GM12874 (cell line): ENCODE results near the gene RSPH6A.

Source experiments
- TF ChIP-seq, protein P1 (sequence below): IDR thresholded peaks from 2 replicates; pipeline ENCODE4 v1.5.1; 2011; ENCODE audit warnings: low read depth, mild to moderate bottlenecking, control low read depth, low read length, moderate library complexity; ENCODE audit not compliant: insufficient read depth

Gene RSPH6A

DNA sequence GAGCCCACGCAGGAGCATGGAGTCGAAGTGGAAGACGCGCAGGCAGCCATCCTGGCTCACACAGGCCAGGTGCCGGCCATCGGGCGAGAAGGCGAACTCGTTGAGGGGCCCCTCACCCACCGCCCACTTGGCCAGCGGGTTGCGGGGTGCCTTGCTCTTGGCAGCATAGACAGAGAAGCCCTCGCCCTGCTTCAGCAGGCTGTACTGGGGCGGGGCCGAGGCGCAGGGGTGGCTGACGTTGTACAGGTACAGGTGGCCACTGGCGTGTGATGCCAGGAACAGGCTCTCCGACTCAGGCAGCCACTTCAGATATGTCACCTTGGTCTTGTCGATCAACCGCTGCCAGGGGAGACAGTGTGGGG is 28.6 kb downstream of the RSPH6A start:
- TF ChIP-seq, protein P1, sequence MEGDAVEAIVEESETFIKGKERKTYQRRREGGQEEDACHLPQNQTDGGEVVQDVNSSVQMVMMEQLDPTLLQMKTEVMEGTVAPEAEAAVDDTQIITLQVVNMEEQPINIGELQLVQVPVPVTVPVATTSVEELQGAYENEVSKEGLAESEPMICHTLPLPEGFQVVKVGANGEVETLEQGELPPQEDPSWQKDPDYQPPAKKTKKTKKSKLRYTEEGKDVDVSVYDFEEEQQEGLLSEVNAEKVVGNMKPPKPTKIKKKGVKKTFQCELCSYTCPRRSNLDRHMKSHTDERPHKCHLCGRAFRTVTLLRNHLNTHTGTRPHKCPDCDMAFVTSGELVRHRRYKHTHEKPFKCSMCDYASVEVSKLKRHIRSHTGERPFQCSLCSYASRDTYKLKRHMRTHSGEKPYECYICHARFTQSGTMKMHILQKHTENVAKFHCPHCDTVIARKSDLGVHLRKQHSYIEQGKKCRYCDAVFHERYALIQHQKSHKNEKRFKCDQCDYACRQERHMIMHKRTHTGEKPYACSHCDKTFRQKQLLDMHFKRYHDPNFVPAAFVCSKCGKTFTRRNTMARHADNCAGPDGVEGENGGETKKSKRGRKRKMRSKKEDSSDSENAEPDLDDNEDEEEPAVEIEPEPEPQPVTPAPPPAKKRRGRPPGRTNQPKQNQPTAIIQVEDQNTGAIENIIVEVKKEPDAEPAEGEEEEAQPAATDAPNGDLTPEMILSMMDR = no peak

DNA sequence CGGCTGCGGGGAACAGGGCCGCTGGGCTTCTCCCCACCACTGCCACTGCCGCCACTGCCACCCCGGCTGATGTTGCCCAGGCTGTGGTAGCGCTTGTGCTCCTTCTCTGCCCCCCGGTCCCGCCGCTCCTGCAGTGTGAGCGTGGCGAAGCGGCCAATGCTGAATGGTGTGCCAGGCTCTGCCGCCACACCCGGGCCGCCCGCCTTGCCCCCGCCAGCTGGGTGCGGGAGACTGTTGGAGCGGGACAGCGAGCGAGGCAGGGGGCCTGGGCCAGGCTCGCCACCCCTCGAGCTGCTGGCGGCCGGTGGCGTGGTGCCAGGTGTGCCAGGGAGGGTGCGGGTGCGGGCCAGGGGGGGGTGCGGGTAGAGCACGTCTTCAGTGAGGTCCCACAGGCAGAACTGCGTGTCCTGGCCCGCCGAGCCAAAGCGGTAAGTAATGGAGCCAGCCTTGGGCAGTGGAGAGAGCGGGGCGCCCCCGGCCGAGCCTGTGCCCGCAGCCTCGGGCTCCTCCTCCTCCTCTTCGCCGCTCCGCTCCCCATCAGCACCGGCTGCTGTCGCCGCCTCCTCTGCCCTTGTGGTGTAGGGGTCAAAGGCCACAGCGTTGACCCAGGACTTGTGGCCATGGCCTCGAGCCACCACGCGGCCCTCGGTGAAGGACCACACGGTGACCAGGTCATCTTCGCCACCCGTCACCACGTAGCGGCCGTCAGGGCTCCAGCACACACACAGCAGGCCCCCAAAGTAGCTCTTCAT is 29.2 kb downstream of the RSPH6A start:
- TF ChIP-seq, protein P1 = no peak

DNA sequence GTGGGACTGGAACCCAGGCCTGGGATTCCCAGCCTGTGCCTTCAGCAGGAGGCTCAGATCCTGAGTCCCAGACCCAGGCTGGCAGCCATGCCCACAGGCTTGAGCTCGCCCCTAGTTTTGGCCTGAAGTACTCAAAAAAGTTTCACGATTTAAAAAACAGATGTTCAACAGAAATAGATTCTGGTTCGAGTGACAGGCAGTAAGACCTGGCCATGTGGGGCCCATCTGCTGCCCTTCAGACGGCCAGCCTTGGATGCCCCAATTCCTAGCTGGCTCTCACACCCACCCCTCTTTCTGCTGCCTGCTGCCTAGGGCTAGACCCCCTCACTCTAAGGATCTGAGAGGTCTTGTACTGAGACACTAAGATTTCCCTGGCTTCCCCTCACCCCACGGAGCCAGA is 30.0 kb downstream of the RSPH6A start:
- TF ChIP-seq, protein P1 = no peak

DNA sequence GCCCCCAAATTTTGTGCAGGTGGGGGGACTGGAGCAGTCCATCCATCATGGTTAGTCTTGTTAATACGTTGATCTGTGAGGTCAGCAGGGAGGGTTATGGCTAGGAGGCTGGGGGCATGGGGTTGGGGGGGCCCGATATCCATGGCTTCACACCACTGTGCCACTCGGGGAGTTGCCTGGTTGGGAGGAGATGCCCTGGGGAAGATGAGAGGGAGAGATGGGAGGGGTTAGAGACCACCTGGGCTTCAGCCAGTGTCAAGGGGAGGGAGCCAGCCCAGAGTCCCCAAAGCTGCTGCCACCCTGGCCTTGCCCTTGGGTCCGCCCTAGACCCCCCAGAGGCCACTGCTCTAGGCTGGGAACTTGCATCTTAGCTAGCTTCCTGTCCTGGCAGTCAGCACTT is 31.0 kb downstream of the RSPH6A start:
- TF ChIP-seq, protein P1 = no peak

DNA sequence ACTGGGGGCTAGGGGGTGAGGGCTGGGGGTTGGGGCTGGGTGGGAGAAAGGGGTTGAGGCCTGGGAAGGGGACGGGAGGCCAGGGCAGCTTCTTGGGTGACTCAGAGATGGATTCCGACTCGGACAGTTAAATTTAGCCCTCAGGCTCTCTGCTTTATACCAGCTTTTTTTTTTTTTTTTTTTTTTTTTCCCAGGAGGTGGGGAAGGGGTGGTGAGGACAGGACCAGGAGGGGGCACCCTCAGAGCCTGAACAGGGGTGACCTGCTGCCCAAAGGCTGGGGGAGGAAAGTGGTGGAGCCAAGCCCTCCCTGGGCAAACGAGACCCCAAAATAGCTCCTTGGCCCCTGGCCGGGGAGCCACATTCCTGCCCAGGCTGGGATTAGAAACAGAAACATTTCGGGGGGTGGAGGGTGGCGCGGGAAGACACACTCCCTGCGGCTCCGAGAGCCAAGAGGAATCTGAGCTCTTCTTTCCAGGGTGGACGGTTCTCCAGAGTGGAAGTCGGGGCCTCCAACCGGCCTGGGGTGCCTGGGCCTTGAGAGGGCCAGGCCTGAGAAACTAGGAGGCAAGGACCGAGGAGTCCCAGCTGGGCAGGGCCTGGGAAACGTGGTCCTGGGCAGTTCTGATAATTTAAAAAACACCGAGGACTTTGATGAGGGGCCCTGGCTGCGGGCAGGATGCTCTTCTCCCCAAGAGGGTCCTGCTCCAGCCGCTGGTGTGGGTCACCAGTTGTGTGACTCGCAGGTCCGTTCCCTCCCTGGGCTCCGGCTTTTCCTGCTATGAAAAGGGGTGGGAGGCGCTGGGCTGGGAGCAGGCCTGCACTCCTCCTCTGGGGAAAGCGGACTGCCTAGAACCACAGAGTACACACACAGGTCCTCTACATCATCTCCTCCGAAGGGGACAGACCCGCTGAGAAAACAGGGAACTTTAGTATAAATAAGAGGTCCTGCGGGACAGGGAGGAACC is 32.0 kb downstream of the RSPH6A start:
- TF ChIP-seq, protein P1 = no peak

DNA sequence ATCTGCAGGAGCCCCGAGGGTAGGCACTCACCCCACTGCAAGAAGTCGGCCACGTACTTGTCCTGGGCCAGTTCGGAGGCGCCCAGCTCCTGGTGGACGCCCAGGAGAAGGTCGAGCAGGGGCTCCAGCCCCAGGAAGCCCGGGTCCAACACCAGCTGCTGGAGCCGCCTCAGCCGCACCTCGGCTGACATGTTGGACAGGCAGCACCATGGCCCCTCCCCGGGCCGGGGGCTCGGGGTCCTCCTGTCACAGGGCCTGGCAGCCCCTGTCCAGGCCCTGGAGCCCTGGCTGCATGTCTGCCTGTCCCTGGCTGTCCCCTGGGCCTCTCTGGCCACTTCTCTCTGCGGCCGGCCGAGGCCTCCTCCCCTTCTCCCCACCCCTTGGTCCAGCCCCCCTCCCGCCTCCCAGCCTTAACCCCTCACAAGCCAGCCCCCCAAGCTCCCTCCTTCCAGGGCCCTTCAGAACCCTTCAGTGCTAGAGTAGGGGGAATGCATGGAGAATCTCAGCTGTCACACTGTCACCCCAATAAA is 32.9 kb downstream of the RSPH6A start, which contains the start of gene DMPK:
Gene DMPK (minus strand): TSS at position 329 of the 530 bp plus-strand sequence. CDS start 138 bp downstream, at position 191.
- TF ChIP-seq, protein P1 = no peak
